Stimulated activated CD4-positive, alpha-beta T cell treated with anti-CD3 and anti-CD28 coated beads, Interleukin-15, amount 100 ng/mL, for 24 hours (primary cell): ENCODE results near the gene CCDC112.

ENCODE experiments used
- DNase-seq: peaks from one replicate; pipeline ENCODE4 v3.0.0-alpha.2; 2020

Gene CCDC112

GRCh38 chr5:115313632-115314031 lies 17.2 kb upstream of the CCDC112 start:
- DNase-seq = no peak

DNA sequence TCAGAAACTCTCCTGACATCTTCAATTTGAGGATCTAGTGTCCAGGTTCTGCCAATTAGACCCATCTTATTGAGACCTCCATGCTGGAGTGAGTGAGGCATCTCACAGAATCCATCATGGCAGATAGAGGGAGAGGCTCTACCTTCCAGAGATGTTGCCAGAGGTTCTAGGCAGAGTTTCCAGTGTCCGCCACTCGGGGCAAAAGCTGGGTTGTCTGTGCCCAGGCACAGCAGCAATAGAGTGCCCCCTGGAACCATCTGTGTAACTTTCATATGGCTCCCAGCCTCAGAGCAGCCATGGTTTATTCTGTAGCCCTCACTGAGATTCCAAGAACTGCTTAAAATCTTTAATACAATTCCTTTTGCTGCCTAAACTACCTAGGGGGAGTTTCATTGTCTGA lies 16.6 kb upstream of the CCDC112 start:
- DNase-seq = no peak

GRCh38 chr5:115309751-115310370 lies 13.4 kb upstream of the CCDC112 start:
- DNase-seq = no peak

GRCh38 chr5:115308815-115309214 lies 12.4 kb upstream of the CCDC112 start:
- DNase-seq = no peak

DNA sequence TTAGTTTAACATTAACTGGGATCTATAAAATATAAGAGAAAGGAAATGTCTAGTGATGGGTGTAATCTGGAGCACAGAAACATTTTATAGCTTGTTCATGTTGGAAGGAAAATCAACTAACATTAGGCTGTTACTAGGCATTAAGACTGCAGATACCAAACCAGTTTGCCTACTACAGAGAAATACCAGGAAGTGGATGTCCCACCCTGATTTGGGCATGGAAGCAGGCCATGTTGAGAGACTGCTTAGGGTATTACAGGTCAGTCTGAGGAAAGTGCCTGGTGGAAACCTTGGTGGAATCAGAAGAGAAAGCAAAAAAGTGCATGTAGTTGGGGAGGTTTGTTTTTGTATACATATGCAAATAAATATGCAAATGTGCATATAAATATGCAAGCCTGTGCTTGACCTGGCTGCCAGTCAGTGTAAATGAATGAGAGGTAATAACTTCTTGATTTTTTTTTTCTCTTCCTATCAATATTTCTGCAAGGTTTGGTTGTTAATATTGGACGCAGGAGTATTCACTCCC lies 9.6 kb upstream of the CCDC112 start:
- no peak for DNase-seq

DNA sequence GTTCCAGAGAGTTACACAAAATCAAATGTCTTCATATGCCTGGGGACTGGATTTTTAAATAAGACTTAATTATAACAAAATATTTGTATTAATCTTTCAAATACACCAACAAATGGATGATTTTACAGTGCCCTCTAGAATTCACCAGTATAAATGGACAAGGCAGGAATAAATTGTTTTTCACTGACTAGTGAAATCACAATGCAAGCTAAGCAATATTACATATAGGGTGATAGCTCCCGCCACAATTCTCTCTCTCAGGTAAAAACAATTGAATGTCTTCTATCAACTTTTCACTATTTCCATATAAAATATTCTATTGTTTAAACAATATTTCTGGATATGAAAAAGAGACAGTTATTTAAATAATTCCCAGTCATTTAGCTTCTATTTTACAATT lies 8.0 kb upstream of the CCDC112 start:
- DNase-seq = no peak

- DNase-seq = no peak
Observed at GRCh38 chr5:115298811-115299210, 2.4 kb upstream of the CCDC112 start.

DNA sequence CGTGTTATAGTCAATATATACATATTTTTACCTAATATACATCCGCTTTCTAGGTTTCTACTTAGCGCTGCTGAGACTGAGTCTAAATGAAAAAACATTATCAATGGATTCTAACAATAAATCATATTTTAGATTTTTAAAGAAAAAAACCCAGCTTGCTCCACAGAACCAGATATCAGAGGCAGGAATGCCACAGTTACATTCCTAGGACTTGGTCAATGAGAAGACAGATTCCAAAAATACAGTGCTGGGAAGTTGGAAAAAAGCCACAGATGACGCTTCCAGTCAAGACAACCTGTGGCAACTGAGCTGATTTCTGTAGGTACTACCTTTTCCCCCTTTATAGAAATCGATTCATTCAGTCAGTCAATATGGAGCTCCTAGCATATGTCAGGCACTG lies 577 bp upstream of the CCDC112 start:
- DNase-seq = no peak

DNA sequence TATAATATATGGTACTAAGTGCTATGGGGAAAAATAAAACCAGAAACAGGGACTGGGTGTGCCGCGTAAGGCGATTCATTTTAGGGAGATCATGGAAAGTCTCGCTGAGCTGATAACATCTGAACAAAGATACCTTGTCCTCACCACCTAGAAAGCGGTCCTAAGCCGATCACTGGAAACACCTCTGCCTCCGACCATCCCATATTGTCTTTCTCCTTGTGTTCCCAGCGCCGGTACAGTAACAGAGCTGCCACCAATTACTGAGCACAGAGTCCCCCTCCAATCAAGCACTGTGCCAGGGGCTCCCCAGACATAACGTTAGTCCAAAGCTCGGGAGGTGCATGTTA lies 704 bp downstream of the CCDC112 start:
- DNase-seq = no peak

DNA sequence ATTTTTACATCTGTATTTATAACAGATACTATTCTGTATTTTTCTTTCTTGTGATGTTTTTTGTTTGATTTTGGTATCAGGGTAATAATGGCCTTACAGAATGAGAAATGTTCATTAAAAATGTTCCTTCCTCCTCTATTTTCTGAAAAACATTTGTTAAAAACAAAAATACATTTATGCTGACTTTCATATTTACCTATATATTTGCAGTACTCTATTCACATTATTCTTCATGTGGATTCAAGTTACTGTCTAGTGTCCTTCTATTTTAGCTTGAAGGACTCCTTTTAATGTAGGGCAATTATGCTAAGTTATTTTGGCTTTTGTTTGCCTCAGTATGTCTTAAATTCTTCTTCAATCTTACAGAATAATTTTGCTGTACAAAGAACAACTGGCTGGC lies 5.1 kb downstream of the CCDC112 start:
- DNase-seq = no peak

GRCh38 chr5:115289104-115289503 lies 7.3 kb downstream of the CCDC112 start:
- no peak for DNase-seq

DNA sequence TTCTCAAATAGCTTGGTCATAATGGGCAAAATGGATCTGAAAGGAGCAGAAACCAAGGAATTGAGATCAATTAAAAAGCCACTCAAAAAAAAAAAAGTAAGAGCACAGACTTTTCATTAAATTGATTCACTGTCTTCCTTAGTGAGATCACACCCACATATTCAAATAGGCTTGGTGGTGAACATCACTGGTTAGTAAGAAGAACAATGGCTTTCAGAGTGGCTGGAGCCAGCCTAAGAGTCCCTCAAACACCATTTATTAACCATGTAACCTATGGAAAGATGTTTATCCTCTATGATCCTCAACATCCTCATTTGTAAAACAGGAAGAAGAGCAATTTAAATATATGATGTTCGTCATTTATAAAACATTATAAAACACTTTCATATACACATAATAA lies 12.4 kb downstream of the CCDC112 start:
- no peak for DNase-seq

GRCh38 chr5:115282131-115282530 lies 14.3 kb downstream of the CCDC112 start:
- no peak for DNase-seq

GRCh38 chr5:115274584-115274983 lies 21.9 kb downstream of the CCDC112 start:
- no peak for DNase-seq

DNA sequence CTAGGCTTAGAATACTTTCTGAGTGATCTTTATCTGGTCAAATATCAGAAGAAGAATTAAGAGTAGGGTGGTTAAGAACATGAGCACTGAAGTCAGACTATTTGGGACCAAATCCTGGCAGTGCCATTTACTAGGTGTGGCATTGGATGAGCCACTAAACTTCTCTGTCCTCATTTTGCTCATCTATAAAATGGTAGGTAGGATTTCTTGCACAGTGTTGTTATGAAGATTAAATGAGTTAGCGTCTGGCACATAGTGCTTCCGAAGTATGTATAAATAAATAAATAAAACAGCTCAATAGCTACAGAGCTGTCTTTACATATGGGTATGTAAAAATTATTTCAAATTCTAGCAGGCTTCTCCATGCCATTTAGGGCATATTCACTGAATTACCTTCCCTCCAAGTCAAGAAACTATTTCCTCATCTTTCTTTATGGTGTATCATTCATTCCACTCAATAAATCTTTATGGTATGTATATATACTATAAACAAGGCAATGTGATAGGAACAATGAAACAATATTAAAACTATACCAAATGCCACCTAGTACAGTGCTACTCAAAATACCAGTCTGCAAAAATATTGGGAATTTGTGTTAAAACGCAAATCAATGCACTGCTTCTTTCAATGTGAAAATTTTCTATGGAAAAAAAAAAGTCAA lies 24.0 kb downstream of the CCDC112 start:
- no peak for DNase-seq

GRCh38 chr5:115271295-115272050 lies 25.0 kb downstream of the CCDC112 start:
- DNase-seq = no peak

DNA sequence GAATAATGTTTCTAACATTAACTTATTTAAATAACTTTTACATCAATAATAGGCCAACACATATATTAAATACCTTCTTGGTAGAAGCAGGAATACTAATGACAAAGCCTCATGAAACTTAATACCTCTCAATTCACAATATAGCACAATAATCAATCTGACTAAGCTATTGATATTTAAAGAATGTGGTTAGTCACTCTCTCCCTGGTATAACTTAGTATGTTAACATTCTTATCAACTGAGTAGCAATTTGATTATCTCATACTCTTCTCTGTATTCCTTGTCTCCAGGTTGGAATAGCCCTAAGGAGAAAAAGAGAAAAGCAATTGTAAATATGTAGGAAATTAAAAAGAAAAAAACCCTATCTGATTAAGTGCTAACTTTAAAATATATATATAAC lies 28.8 kb downstream of the CCDC112 start:
- DNase-seq = no peak

DNA sequence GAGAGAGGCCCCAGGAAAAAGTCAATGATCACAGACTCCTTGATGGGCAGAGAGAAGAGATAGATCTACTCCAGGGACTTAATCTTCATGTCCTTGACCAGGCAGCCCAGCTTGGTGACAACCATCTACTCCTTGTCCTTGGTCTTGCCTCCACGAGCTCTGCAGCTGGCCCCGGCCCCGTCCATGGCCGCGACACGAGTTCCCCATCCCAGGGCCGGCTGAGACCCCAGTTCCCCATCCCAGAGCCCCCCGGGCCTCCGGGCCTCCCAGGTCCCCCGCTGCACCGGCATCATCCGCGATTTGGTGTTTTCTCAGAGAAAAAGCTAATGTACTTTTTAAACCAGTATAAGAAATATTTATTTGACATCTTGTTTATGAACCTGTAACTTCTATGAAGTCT lies 31.2 kb downstream of the CCDC112 start:
- DNase-seq = no peak

DNA sequence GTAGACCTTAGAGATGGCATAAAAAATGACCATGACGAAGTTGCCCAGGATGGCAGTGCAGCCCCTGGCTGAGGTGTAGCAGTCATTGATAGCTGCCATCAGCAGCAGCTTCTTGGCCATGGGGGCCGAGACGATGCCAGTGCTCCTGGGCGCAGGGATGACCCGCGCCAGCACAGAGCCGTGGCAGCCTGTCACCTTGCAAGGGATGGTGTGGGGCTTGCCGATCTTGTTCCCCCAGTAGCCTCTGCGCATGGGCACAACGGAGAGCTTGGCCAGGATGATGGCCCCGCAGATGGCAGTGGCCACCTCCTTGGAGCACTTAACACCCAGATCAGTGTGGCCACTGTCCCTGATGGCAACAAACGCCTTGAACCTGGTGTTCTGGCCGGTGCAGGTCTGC lies 31.7 kb downstream of the CCDC112 start:
- DNase-seq = no peak

- no peak for DNase-seq
Observed at GRCh38 chr5:115263078-115263380, 33.4 kb downstream of the CCDC112 start.

DNA sequence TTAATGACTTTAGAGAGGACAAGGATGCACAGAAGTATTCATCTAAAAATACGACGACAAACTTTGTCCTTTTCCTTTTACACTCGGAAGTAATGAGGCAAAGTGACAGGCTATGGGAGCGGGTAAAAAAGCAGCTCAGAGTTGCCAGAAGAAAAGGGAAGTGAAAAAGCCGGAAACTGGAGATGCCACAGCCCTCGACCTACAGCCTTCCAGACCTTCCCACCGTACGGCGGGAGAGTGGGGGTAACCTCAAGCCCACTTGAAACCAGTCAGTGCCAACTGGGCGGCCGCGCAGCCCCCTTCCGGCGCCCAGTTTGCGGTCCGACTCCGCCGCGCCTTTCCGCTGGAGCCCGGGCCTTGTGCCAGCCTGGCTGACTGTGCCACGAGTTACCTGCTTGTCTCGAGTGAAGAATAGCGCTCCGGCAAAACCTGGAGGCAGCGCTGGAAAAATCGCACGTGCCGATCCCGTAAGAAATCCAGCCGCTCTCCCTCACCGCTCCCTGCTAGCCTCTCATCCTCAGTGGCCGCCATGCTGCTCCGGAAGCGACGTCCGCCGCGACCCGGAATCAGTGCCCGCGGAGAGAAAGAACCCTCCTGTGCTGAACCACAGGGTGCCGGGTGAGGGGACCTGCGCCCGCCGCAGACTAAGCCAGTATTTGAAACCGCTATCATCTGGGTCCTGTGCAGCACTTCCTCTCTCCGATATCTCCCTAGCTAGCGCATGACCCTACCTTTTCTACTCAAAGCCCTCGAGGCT lies 34.0 kb downstream of the CCDC112 start, which contains the start of gene PGGT1B:
Gene PGGT1B, minus strand, starts transcription at position 557 of the 757 bp plus-strand sequence. Its CDS starts 26 bp downstream, at position 531.
- DNase-seq = peak; percentile 83

DNA sequence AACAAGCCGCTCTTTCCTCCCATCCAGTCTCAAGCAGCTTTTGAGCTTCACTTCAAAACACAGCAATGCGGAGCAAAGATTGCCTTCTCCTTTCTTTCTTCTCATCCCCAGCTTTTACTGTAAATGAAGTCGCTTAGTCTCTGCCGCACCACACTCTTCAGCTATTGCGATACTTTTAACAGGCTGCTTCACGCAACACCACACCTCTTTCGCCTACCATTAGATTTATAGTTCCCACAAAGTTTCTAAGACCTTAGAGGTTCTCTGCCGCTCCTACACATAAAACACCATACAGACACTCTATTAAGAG lies 34.5 kb downstream of the CCDC112 start:
- peak; percentile 5 for DNase-seq

GRCh38 chr5:115260248-115260647 lies 36.2 kb downstream of the CCDC112 start:
- DNase-seq = no peak

GRCh38 chr5:115257981-115258380 lies 38.5 kb downstream of the CCDC112 start:
- no peak for DNase-seq
